ENCODE measurements around the gene RENBP.

DNA sequence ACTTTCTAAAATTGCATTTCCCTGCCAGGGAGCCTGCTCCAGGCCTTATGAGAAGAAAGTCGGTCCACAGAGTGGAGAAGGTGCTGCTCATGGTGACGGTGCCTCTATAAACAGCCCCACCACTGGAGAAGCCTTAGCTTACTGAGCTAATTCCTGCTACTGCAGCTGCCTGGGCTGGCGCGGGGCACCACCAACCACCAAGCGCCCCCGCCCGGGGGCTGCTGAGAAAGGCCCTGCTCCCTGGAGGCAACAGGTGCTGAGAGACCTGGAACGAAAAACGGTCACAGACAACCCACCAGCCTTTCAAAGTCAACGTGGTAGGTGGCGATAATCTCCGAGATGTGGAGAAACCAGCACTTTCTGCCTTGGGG, 24.3 kb upstream of the RENBP start:
- no peak for TF ChIP-seq EP300 (IDR thresholded peaks at IDR 0.05; ENCODE audit: low read length)
- no peak for TF ChIP-seq PTBP1 (IDR thresholded peaks at IDR 0.05; ENCODE audit: low read depth, low read length)
- TF ChIP-seq SMC3 (conservative IDR thresholded peaks at IDR 0.05; ENCODE audit: insufficient read depth, low read depth, low read length) = no peak
- no peak for TF ChIP-seq KLF1 (tag; IDR thresholded peaks at IDR 0.05)
- TF ChIP-seq, protein P1, sequence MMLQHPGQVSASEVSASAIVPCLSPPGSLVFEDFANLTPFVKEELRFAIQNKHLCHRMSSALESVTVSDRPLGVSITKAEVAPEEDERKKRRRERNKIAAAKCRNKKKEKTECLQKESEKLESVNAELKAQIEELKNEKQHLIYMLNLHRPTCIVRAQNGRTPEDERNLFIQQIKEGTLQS (IDR thresholded peaks at IDR 0.05) = no peak
- TF ChIP-seq, protein P1 (CRISPR knock-in tag; conservative IDR thresholded peaks at IDR 0.05) = no peak
- no peak for TF ChIP-seq U2AF1 (optimal IDR thresholded peaks at IDR 0.05; ENCODE audit: low read depth, low read length)
- TF ChIP-seq, protein P2, sequence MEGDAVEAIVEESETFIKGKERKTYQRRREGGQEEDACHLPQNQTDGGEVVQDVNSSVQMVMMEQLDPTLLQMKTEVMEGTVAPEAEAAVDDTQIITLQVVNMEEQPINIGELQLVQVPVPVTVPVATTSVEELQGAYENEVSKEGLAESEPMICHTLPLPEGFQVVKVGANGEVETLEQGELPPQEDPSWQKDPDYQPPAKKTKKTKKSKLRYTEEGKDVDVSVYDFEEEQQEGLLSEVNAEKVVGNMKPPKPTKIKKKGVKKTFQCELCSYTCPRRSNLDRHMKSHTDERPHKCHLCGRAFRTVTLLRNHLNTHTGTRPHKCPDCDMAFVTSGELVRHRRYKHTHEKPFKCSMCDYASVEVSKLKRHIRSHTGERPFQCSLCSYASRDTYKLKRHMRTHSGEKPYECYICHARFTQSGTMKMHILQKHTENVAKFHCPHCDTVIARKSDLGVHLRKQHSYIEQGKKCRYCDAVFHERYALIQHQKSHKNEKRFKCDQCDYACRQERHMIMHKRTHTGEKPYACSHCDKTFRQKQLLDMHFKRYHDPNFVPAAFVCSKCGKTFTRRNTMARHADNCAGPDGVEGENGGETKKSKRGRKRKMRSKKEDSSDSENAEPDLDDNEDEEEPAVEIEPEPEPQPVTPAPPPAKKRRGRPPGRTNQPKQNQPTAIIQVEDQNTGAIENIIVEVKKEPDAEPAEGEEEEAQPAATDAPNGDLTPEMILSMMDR (IDR thresholded peaks at IDR 0.05 in 2 of 3, conservative IDR thresholded peaks at IDR 0.05 in 1 of 3; ENCODE audit: insufficient read depth in 2 of 3, low read depth in 1 of 3, low read length in 3 of 3) = peak; percentile 23 to 41 (median 33); a peak in 5 of 6 replicates
- no peak for TF ChIP-seq NFIX (CRISPR knock-in tag; IDR thresholded peaks at IDR 0.05; ENCODE audit: low read depth)
- TF ChIP-seq PRMT5 (CRISPR knock-in tag; IDR thresholded peaks at IDR 0.05) = no peak
- TF ChIP-seq SREBF2 (CRISPR knock-in tag; IDR thresholded peaks at IDR 0.05) = no peak
